Progenitor cell of endocrine pancreas (in vitro differentiated cells): ENCODE data around the gene RBM12. TPM values are rescaled to one million over a fixed set of nuclear protein-coding genes. Genes with fewer than 3 reads are reported as not detected.
"Not testable (repeated sequence)": the region's sequence is repeated elsewhere in the genome, so short reads cannot be mapped to it uniquely, and the experiment has no call there.

ENCODE experiments used
- DNase-seq: peaks from one replicate; pipeline ENCODE4 v3.0.0; 2021; ENCODE audit warnings: low spot score; ENCODE audit not compliant: unreplicated experiment
- H3K27ac Mint-ChIP-seq: 2 replicates; pipeline ENCODE4 v1.8.0; 2021; ENCODE audit warnings: mild to moderate bottlenecking, moderate library complexity, mixed read lengths
- H3K27me3 Mint-ChIP-seq: 2 replicates; pipeline ENCODE4 v1.8.0; 2021; ENCODE audit warnings: mixed read lengths
- H3K36me3 Mint-ChIP-seq: 2 replicates; pipeline ENCODE4 v1.8.0; 2022; ENCODE audit warnings: mixed read lengths; ENCODE audit not compliant: insufficient read depth
- H3K4me1 Mint-ChIP-seq: 2 replicates; pipeline ENCODE4 v1.8.0; 2021; ENCODE audit warnings: low read depth, mixed read lengths
- H3K4me3 Mint-ChIP-seq: 2 replicates; pipeline ENCODE4 v1.8.0; 2021; ENCODE audit warnings: low read depth, mild to moderate bottlenecking, moderate library complexity, mixed read lengths
- H3K9me3 Mint-ChIP-seq: 2 replicates; pipeline ENCODE4 v1.8.0; 2021; ENCODE audit warnings: low read depth, mixed read lengths
- CTCF ChIP-seq: fragments of 200-600 bp; sonication (generic); IDR thresholded peaks from one replicate; pipeline ENCODE4 v1.5.0; 2021; ENCODE audit warnings: antibody characterized with exemption, mild to moderate bottlenecking; ENCODE audit not compliant: unreplicated experiment
- total RNA-seq: library from RNA; stranded (reverse); gene quantifications from 2 replicates; pipeline ENCODE4 v1.2.1, GENCODE V29; 2021

The RBM12 gene
- total RNA-seq, 1 donor from 2014 or later, result 157 TPM

- no peak overlapping the region for H3K4me3 Mint-ChIP-seq
These were observed 30.6 kb upstream of the RBM12 start for GRCh38 chr20:35695245-35695749.

GRCh38 chr20:35690265-35690664 is 25.6 kb upstream of the RBM12 start:
- Mint-ChIP-seq H3K4me3 (no peak overlapping the region), H3K27me3 (no peaks in the 10 kb centered on the region), H3K27ac (no peak overlapping the region), H3K36me3 (peaks cover 24% of the 10 kb centered on the region), H3K9me3 (peaks cover 7% of the 10 kb centered on the region), H3K4me1 (no peaks in the 10 kb centered on the region)
- DNase-seq, result no peak
- no peak for TF ChIP-seq CTCF

More at GRCh38 chr20:35695245-35695749, 30.6 kb upstream of the RBM12 start:
- Mint-ChIP-seq H3K36me3 (peaks cover 6% of the 10 kb centered on the region), H3K27me3 (no peaks in the 10 kb centered on the region), H3K4me1 (peaks cover 20% of the 10 kb centered on the region), H3K27ac (no peak overlapping the region), H3K9me3 (no peaks in the 10 kb centered on the region)
- no peak for TF ChIP-seq CTCF
- DNase-seq, result no peak

- not testable (repeated sequence) for H3K9me3 Mint-ChIP-seq, H3K27ac Mint-ChIP-seq, H3K4me3 Mint-ChIP-seq, H3K27me3 Mint-ChIP-seq, DNase-seq, H3K4me1 Mint-ChIP-seq
- H3K36me3 Mint-ChIP-seq, result peaks cover 21% of the 10 kb centered on the region
These were observed 22.2 kb upstream of the RBM12 start for GRCh38 chr20:35686872-35687271.

- not testable (repeated sequence) for DNase-seq, H3K4me3 Mint-ChIP-seq, H3K27ac Mint-ChIP-seq, H3K4me1 Mint-ChIP-seq, H3K9me3 Mint-ChIP-seq, H3K27me3 Mint-ChIP-seq
- peaks cover 19% of the 10 kb centered on the region for H3K36me3 Mint-ChIP-seq
These were observed 20.7 kb upstream of the RBM12 start for GRCh38 chr20:35685368-35685767.

- Mint-ChIP-seq H3K27me3 (no peaks in the 10 kb centered on the region), H3K27ac (no peak overlapping the region), H3K36me3 (peaks cover 3% of the 10 kb centered on the region), H3K4me1 (no peaks in the 10 kb centered on the region), H3K9me3 (no peaks in the 10 kb centered on the region), H3K4me3 (no peak overlapping the region)
- TF ChIP-seq CTCF, result no peak
- no peak for DNase-seq
These were observed 17.3 kb upstream of the RBM12 start for GRCh38 chr20:35681960-35682359.

- Mint-ChIP-seq H3K4me3 (no peak overlapping the region), H3K9me3 (no peaks in the 10 kb centered on the region), H3K4me1 (no peaks in the 10 kb centered on the region), H3K27ac (no peak overlapping the region), H3K27me3 (no peaks in the 10 kb centered on the region), H3K36me3 (no peaks in the 10 kb centered on the region)
- DNase-seq, result no peak
- no peak for TF ChIP-seq CTCF
These were observed 15.9 kb upstream of the RBM12 start for GRCh38 chr20:35680452-35681183.
